Neural cell (in vitro differentiated cells): ENCODE data around the gene CDK3. TPM values are rescaled to one million over a fixed set of nuclear protein-coding genes. Genes with fewer than 3 reads are reported as not detected.

Experiments
- H2AFZ ChIP-seq: fragments of 200-600, 300-800 bp; sonication (generic), shearing (Covaris generic); 2 replicates; pipeline ENCODE4 v1.6.0; 2014; ENCODE audit warnings: low read depth, mild to moderate bottlenecking, antibody characterized with exemption, low read length, moderate library complexity
- H3F3A ChIP-seq: fragments of 200-600 bp; shearing (Covaris generic); 2 replicates; pipeline ENCODE4 v1.6.1; 2016; ENCODE audit warnings: mild to moderate bottlenecking, moderate library complexity, mixed read lengths, antibody characterized with exemption, low read length; ENCODE audit not compliant: insufficient read depth, poor library complexity, severe bottlenecking
- H3K27ac ChIP-seq: fragments of 200-600, 300-800 bp; sonication (generic), shearing (Covaris generic); 2 replicates; pipeline ENCODE4 v1.5.1; 2014; ENCODE audit warnings: mild to moderate bottlenecking, low read length, moderate library complexity
- H3K27me3 ChIP-seq: fragments of 300-800, 200-600 bp; sonication (generic), shearing (Covaris generic); 2 replicates; pipeline ENCODE4 v1.6.0; 2014; ENCODE audit warnings: mild to moderate bottlenecking, low read depth, low read length, moderate library complexity; ENCODE audit not compliant: insufficient read depth
- H3K36me3 ChIP-seq: fragments of 300-800, 200-600 bp; sonication (generic), shearing (Covaris generic); 2 replicates; pipeline ENCODE4 v1.5.1; 2014; ENCODE audit warnings: mild to moderate bottlenecking, antibody characterized with exemption, low read length, moderate library complexity; ENCODE audit not compliant: insufficient read depth
- H3K4me2 ChIP-seq: fragments of 300-800, 200-600 bp; sonication (generic), shearing (Covaris generic); 2 replicates; pipeline ENCODE4 v1.6.0; 2014; ENCODE audit warnings: mild to moderate bottlenecking, low read length
- H3K4me3 ChIP-seq: fragments of 300-800, 200-600 bp; sonication (generic), shearing (Covaris generic); 2 replicates; pipeline ENCODE4 v1.5.1; 2014; ENCODE audit warnings: mild to moderate bottlenecking, low read length, moderate library complexity
- H3K79me2 ChIP-seq: fragments of 200-600 bp; shearing (Covaris generic); replicated peaks from 2 replicates; pipeline ENCODE4 v1.6.0; 2014; ENCODE audit warnings: mild to moderate bottlenecking, low read length, moderate library complexity; ENCODE audit not compliant: insufficient read depth
- H3K9ac ChIP-seq: fragments of 300-800, 200-600 bp; sonication (generic), shearing (Covaris generic); 2 replicates; pipeline ENCODE4 v1.6.1; 2016; ENCODE audit warnings: mild to moderate bottlenecking, low read length, mixed read lengths
- H3K9me2 ChIP-seq: fragments of 200-600 bp; shearing (Covaris generic); 2 replicates; pipeline ENCODE4 v1.6.1; 2016; ENCODE audit warnings: mild to moderate bottlenecking, low read length, mixed read lengths; ENCODE audit not compliant: insufficient read depth
- H3K9me3 ChIP-seq: fragments of 200-600, 300-800 bp; sonication (generic), shearing (Covaris generic); 2 replicates; pipeline ENCODE4 v1.6.1; 2016; ENCODE audit warnings: mild to moderate bottlenecking, mixed run types, low read length, moderate library complexity, mixed read lengths
- H4K20me1 ChIP-seq: fragments of 200-600 bp; shearing (Covaris generic); 2 replicates; pipeline ENCODE4 v1.6.1; 2016; ENCODE audit warnings: mild to moderate bottlenecking, mixed run types; ENCODE audit not compliant: insufficient read depth
- CTCF ChIP-seq: fragments of 450-650 bp; IDR thresholded peaks from 2 replicates; pipeline ENCODE4 v1.5.1; 2014; ENCODE audit warnings: antibody characterized with exemption, mild to moderate bottlenecking, moderate library complexity; ENCODE audit not compliant: poor library complexity, severe bottlenecking
- EP300 ChIP-seq: fragments of 450-650 bp; conservative IDR thresholded peaks from 2 replicates; pipeline ENCODE4 v1.6.1; 2014; ENCODE audit warnings: antibody characterized with exemption, mild to moderate bottlenecking, moderate library complexity; ENCODE audit not compliant: poor library complexity, severe bottlenecking
- EZH2 ChIP-seq: fragments of 200-600, 300-800 bp; shearing (Covaris generic), sonication (generic); IDR thresholded peaks from 2 replicates; pipeline ENCODE4 v1.6.1; 2014; ENCODE audit warnings: antibody characterized with exemption, low read length, borderline replicate concordance, mild to moderate bottlenecking; ENCODE audit not compliant: insufficient read depth, poor library complexity, severe bottlenecking
- MXI1 ChIP-seq: fragments of 450-650 bp; conservative IDR thresholded peaks from 2 replicates; pipeline ENCODE4 v1.6.1; 2014; ENCODE audit warnings: antibody characterized with exemption, mild to moderate bottlenecking; ENCODE audit not compliant: poor library complexity, severe bottlenecking
- POLR2AphosphoS5 ChIP-seq: IDR thresholded peaks from 2 replicates; pipeline ENCODE4 v1.6.1; 2012
- RAD21 ChIP-seq: fragments of 450-650 bp; conservative IDR thresholded peaks from 2 replicates; pipeline ENCODE4 v1.6.1; 2014; ENCODE audit warnings: antibody characterized with exemption, mild to moderate bottlenecking, moderate library complexity
- REST ChIP-seq: IDR thresholded peaks from 2 replicates; pipeline ENCODE4 v1.6.1; 2012; ENCODE audit warnings: borderline replicate concordance
- SMC3 ChIP-seq: fragments of 450-650 bp; conservative IDR thresholded peaks from 2 replicates; pipeline ENCODE4 v1.6.1; 2014; ENCODE audit warnings: antibody characterized with exemption, mild to moderate bottlenecking, moderate library complexity; ENCODE audit not compliant: poor library complexity
- TAF1 ChIP-seq: IDR thresholded peaks from 2 replicates; pipeline ENCODE4 v1.6.1; 2012; ENCODE audit warnings: low read depth
- polyA plus RNA-seq: library from polyadenylated mRNA; depleted of rRNA; stranded (reverse); fragments of >200 nt; gene quantifications from 2 replicates; pipeline ENCODE4 v1.2.3, GENCODE V29; 2014

CDK3 gene
- polyA plus RNA-seq, 1 donor from 2014 or later, result 29.2 TPM

- Histone ChIP-seq H3K9me3 (no peaks in the 10 kb centered on the region), H2AFZ (no peak overlapping the region), H3F3A (no peaks in the 10 kb centered on the region), H3K27ac (no peak overlapping the region), H3K36me3 (no peaks in the 10 kb centered on the region), H3K4me3 (no peak overlapping the region), H4K20me1 (no peaks in the 10 kb centered on the region), H3K9me2 (no peaks in the 10 kb centered on the region), H3K79me2 (no peaks in the 10 kb centered on the region), H3K27me3 (no peaks in the 10 kb centered on the region), H3K4me2 (no peak overlapping the region), H3K9ac (no peak overlapping the region)
- TF ChIP-seq EZH2 (no peak), EP300 (no peak), MXI1 (no peak), TAF1 (no peak), POLR2AphosphoS5 (no peak), REST (no peak), CTCF (no peak), RAD21 (no peak), SMC3 (no peak)
Measured at GRCh38 chr17:76053246-76054111, 52.8 kb downstream of the CDK3 start.

- Histone ChIP-seq H3F3A (no peaks in the 10 kb centered on the region), H3K79me2 (no peaks in the 10 kb centered on the region), H3K27ac (no peak overlapping the region), H3K4me3 (no peak overlapping the region), H4K20me1 (no peaks in the 10 kb centered on the region), H3K27me3 (no peaks in the 10 kb centered on the region), H3K9me3 (no peaks in the 10 kb centered on the region), H3K9ac (no peak overlapping the region), H3K4me2 (no peak overlapping the region), H2AFZ (no peak overlapping the region), H3K9me2 (no peaks in the 10 kb centered on the region), H3K36me3 (no peaks in the 10 kb centered on the region)
- TF ChIP-seq SMC3 (no peak), CTCF (no peak), EZH2 (no peak), MXI1 (no peak), TAF1 (no peak), POLR2AphosphoS5 (no peak), EP300 (no peak), RAD21 (no peak), REST (no peak)
Measured at GRCh38 chr17:76054112-76054476, 53.4 kb downstream of the CDK3 start.
